GM21390 (cell line): Measurements from ENCODE around the gene RAB11FIP4.

ENCODE experiments used
- ATAC-seq: cut with Tn5 transposase; IDR thresholded peaks from one replicate; pipeline ENCODE4 v1.9.1; 2021; ENCODE audit not compliant: unreplicated experiment

Gene RAB11FIP4

GRCh38 chr17:31518478-31518877 lies 127.0 kb downstream of the RAB11FIP4 start:
- no peak for ATAC-seq

GRCh38 chr17:31521632-31522283 lies 130.3 kb downstream of the RAB11FIP4 start:
- ATAC-seq = no peak

GRCh38 chr17:31522284-31522931 lies 130.9 kb downstream of the RAB11FIP4 start:
- no peak for ATAC-seq

DNA sequence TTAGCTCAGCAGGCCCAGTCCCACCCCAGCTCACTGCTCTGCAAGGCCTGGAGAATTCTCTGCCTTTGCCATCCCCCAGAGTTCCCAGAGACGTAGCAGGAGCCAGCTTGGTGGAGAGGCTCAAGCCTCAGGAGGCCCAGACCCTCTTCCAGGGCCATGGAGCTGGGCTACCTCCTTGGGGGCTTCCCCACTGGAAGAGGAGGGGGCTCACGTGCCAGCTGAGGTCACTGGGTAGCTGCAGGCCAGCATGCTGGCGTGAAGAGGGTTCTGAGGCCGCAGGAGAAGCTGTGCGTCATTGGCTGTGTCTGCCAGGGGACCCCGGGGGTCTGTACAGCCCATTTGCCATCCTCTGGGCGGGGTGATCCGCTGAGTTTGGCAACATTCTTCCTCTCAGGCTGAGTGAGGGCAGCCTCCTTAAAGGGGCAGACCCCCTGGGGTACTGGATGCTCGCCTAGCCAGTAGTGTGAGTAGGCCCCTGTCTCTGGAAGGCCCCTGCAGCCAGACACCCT lies 131.6 kb downstream of the RAB11FIP4 start:
- no peak for ATAC-seq

DNA sequence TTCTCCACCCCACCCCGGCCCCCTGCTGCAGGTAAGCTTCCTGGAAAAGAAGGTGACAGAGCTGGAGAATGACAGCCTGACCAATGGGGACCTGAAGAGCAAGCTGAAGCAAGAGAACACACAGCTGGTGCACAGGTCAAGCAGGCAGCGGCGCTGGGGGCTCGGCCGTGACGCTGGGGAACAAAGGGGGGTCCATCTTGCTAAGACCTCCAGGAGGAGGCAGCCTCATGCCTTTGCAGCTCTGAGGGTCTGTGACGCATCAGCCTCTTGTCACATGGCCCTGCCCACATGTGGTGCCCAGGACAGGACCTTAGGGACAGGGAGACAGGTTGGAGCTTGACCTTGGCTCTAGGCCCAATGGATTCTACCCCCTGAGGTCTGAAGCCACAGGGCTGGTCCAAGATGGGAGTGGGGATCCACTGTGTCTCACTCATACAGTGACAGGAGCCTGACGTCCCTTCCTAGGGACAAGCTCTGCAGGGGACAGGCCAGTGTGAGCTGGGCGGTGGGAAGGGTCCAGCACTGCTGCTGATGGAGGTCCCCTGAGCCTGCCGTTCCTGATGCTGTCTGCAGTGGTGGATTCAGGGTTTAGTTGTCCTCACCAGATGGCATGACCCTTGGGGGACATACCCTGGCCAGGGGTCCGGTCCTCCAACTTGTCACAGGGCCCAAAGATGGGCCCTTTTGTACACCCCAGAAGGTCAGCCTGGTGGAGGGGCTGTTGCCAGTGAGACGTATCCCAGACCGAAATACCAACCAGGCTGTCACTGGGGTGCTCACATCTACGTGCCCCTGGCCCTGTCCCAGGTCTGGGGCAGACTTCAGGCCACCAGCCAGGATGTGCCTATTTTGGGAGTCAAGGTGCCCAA lies 132.6 kb downstream of the RAB11FIP4 start:
- ATAC-seq = no peak

DNA sequence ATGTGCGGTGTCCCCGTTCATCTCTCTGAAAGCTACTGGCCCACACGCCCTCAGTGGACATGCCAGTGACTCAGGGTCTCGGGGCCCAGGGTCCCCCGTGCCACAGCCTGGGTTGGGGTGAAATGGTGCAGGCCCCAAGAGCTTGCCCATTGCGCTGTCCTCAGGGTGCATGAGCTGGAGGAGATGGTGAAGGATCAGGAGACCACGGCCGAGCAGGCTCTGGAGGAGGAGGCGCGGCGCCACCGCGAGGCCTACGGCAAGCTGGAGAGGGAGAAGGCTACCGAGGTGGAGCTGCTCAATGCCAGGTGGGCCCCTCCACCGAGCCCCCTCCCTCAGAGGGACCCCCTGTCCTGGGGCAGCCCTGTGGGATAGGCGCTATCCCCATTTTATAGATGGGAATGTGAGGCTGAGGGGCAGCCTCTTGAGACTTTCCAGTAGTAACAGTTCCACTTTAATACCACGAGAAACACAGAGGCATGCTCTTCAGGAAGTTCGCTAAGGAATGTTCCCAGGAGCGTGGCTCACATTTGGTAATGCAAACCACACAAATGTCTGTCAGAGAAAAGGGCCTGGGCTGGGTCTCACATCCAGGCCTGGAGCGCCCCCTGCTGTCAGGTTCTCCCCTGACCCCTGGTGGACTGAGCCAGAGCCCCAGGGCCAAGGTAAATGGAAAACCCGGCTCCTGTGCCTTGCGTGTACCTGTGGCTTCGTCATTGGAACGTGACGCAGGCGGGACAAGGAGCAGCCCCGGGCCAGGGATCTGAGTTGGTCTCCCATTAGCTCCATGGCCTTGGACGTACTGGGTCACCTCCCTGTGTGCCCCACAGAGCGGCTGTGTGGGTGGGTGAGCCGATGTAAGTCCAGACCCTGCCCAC lies 133.7 kb downstream of the RAB11FIP4 start:
- no peak for ATAC-seq

GRCh38 chr17:31525801-31526549 lies 134.5 kb downstream of the RAB11FIP4 start:
- no peak for ATAC-seq

GRCh38 chr17:31527606-31528005 lies 136.1 kb downstream of the RAB11FIP4 start:
- no peak for ATAC-seq

GRCh38 chr17:31528291-31528874 lies 136.9 kb downstream of the RAB11FIP4 start:
- ATAC-seq = no peak

GRCh38 chr17:31529841-31530251 lies 138.4 kb downstream of the RAB11FIP4 start:
- ATAC-seq = no peak

DNA sequence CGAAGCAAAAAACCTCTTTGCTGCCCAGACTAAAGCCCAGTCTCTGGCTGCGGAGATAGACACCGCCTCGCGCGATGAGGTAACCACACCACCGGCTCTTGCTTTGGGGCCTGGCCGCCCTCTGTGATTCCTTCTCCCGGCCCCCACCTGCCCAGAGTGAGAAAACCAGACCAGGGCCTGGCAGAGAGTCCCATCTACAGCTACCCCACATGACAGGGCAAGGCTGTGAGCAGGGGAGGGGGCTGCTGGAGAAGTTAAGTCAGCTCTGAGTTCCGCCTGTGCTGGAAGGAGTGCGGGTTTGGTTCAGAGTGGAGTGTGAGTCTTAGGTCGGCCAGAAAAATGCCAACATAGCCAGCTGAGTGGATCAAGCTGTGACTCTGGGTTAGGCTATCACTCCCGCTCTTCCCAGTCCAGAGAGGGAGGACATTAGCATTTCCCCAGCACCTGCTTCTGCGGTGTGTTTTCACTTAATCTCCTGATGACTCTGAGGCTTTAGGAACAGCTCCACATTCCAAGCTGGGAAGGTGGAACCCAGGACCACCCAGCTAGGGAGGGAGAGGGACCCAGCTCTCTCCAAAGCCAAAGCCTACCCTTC lies 139.0 kb downstream of the RAB11FIP4 start:
- no peak for ATAC-seq

- ATAC-seq = no peak
Measured at GRCh38 chr17:31531336-31531980, 140.0 kb downstream of the RAB11FIP4 start.

DNA sequence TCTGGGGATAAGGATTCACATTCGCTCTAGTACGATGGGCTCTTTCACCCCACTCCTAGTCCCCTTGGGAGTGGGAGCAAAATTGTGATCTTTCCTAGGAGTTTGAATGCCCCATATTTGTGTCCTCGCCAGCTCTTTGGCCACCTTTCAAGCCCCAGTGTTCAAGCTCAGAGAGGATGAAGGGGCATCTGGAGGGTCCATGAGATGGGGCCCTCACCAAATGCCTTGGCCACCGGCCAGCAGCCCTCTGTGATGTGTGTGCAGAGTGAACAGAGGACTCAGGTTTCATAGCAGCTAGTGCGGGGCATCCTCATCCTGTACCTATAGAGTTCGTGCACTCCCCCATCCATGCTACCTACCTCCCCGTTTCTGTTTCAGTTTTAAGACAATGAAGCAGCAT lies 140.6 kb downstream of the RAB11FIP4 start:
- ATAC-seq = no peak

- no peak for ATAC-seq
Measured at GRCh38 chr17:31532526-31532925, 141.1 kb downstream of the RAB11FIP4 start.

- ATAC-seq = no peak
Measured at GRCh38 chr17:31533546-31534155, 142.2 kb downstream of the RAB11FIP4 start.

DNA sequence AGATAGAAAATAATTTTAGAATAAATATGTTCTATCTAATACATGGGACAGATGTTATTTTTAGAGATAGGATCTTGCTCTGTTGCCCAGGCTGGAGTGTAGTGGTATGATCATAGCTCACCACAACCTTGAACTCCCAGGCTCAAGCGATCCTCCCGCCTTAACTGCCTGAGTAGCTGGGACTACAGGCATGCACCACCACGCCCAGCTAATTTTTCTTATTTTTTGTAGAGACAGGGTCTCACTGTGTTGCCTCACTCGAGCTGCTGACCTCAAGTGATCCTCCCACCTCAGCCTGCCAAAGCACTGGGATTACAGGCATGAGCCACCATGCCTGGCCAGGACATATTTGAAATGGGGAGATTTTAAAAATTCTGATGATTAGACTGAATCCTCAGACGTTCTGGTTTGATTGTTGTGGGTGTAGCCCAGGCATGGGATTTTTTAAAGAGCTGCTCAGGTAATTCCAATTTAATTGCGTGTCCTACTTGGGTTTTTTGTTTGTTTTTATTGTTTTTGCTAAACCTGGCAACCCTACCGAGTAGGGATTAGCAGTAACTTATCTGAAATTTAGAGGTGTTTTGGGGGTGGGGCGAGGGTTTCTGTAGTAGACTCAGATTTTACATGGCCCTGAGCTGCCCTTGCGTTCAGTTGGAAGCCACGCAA lies 142.9 kb downstream of the RAB11FIP4 start:
- ATAC-seq = no peak

DNA sequence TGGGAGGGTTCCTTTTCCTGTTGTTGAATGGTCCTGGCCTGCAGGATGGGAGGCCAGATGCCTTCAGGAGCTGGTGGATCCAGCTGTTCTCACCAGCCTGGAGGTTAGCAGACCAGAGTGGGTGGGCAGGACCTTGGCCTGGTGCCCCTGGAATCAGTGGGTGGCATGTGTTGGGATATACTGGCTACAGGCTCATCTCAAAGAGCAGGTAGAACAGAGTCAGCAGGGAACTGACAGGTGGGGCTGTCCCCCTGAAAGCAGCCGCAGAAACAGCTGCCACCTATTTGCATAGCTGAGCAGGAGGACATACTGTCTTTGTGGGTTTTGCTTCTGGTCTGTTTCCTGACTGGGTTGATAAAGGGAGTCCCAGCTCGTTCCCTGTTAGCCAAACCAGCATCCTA lies 144.1 kb downstream of the RAB11FIP4 start:
- peak; percentile 83 for ATAC-seq

GRCh38 chr17:31536451-31536850 lies 145.0 kb downstream of the RAB11FIP4 start:
- no peak for ATAC-seq
